GM19023 (cell line): ENCODE data around the gene MBD3L2B.

ENCODE experiments used
- ATAC-seq: cut with Tn5 transposase; IDR thresholded peaks from one replicate; pipeline ENCODE4 v1.9.1; 2021; ENCODE audit warnings: mild to moderate bottlenecking, moderate library complexity; ENCODE audit not compliant: unreplicated experiment

MBD3L2B gene

DNA sequence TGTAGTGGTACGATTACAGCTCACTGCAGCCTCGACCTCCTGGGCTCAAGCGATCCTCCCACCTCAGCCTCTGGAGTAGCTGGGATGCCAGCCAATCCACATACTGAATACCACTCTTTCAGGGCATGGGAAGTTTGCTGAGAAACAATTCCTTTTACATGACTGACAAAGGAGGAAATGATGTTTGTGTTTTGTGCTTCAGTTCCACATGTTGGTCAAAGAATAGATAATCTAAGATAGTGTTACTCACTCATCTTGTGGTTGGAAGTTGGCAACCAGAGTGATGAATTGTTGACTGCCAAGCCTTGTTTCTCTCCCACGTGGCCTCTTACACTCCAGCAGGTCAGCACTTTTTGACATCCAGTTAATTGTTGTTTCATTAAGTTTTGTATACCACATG lies 7.6 kb downstream of the MBD3L2B start:
- no peak for ATAC-seq

GRCh38 chr19:7010722-7011593 lies 10.3 kb downstream of the MBD3L2B start:
- ATAC-seq = no peak

DNA sequence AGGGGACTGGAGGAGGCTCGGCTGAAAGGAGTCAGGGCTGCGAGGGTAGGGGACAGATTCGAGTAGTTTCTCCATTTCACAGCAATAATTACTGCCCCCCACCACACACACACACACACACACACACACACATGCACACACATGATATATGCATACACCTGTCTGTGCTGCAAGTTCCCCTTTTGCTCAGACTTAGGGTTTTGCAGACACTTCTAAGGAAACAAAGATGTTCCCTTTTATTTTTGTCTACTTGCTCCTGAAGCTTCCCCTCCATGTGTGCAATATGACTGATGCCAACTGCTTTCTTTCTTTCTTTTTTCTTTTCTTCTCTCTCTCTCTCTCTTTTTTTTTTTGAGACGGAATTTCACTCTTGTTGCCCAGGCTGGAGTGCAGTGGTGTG lies 13.4 kb downstream of the MBD3L2B start:
- ATAC-seq = no peak

DNA sequence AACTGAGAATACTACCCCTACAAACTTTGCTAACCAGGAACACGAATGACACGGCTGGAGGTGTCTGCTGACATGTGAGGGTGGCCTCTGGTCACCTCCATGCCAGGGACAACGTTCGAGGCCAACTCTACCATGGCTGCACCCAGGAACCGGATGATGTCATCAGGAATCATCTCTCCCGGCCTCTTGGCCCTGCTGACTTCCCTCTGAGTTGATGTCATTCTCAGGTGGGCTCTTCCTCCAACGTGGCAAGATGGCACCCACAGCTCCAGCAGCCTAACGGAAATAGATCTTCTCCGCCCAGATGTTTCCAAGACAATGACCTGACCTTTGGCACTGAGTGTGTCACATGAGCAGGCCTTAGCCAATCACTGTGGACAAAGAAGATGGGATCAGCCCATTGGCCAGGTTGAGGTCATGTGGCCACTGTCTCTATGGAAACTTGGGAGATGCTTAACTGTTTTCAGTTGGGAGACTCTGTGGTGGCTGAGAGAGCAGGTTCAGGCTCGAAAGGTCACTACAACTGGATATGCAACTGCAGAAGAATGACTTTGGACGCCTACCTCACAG lies 15.0 kb downstream of the MBD3L2B start:
- ATAC-seq = no peak

DNA sequence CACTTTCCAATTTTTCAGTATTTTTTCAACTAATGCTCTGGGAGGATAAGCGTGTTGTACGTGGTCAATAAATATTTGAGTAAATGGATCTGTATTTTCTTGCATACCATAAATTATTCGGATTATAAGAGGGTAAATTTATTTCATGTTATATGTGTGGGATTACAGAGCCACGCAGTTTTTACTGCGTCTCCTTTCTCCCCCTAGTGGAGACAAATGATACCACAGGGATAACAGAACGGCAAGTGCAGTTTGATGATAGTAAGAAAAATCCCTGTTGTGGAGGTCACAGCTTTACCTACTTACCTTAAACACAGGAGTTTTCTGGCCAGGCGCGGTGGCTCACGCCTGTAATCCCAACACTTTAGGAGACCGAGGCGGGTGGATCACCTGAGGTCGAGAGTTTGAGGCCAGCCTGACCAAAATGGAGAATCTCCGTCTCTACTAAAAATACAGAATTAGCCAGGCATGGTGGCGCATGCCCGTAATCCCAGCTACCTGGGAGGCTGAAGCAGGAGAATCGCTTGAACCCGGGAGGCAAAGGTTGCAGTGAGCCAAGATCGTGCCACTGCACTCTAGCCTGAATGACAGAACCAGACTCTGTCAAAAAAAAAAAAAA lies 16.8 kb downstream of the MBD3L2B start:
- no peak for ATAC-seq

DNA sequence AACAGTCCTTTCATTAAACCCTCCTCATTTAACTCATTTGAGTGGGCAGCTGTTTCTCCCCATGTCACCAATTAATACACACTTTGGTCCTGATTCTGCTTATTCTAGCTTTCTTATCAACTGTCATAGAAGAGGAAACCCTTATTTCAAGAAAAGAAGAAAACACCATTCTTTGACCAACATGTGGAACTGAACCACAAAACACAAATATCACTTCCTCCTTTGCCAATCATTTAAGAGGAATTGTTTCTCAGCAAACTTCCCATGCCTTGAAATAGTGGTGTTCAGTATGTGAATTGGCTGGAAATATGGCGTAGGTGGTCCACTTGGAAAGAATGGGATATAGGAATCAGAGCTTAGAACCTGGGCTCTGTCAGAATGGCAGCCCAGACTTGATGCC lies 20.4 kb downstream of the MBD3L2B start:
- no peak for ATAC-seq

DNA sequence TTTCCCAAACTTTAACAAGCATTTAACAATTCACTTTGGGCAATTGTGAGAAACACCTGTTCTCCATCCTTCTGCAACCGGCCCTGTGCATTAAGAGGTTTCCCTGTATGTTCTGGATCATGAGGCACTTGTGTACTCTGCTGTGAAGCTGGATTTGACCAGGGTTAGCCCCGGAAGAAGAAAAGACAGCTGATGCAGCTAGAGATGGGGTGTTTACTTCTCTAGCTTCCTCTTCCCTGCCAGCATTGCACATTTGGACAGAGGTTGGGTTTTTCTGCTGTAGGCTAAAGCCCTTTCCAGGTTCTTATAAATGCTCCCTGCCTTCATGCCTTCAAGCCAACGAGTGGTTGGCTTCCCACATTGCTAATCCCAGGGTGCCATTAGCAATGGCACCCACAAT lies 20.9 kb downstream of the MBD3L2B start:
- ATAC-seq = no peak

DNA sequence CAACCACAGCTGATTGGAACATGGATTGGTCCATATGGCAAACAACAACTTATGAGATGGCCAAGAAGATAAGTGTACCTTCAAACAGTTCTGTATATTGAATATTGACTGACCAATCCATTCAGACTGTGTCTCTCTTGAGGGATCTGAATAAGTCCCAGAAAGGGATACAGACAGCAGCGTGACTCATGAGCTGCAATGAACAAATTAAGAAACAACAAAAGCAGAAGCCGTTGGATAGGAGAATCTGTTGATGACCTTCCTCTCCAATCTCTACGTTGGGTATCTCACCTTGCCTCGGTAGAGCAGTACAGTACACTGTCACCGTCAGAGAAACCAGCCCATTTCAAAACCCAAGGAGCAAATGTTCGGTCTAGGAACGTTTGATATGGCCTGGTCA lies 21.3 kb downstream of the MBD3L2B start:
- ATAC-seq = no peak

DNA sequence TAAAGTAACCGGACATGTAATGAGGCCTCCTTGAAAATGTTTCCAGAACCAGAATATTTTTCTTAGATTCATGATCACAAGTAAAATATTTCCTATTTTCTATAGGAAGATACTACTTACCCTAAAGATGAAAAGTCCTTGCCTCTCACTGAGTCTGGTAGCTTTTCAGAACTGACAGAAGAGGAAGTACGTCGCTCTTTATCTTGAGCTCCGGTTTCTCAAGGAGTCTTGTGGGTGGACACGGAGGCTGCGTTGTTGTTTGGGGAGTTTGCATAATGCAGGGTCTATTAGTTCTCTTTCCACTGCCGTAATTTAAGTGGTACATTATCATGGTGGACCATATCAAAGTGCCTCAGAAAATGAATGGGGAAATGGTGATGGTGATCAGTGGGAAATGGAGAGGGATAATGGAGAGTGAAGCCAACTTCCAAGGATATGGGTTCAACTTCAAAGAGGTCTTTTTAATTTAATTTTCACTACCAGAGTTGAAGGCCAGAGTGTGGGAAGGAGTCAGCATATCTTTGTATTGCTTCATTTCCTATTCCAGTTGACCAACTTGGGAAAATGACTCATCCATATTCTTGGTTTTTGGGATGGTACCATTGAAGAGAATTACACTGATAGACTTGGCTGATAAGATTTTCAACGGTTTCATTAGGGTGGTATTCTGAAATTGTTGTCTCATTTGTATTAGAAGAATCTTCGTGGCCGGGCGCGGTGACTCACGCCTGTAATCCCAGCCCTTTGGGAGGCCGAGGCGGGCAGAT lies 23.4 kb downstream of the MBD3L2B start:
- no peak for ATAC-seq

DNA sequence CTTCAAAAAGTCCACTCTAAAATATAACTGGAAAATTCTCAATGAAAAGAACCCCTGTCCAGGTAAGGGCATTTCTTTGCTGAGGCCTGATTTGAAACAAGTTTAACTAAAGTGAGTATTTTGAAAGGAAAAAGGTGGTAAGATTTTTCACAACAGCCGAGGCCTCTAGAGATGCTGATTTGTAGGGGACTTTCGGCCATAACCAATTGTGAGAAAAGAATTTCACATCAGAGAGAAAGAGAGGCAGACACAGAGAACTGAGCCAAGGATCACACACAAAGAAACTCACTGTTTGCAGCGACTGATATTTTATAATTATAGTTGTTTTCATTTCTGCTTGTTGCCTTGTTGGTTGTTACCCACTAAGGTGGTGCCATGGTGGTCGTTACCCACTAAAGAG lies 24.4 kb downstream of the MBD3L2B start:
- no peak for ATAC-seq

GRCh38 chr19:6995054-6995453 lies 26.2 kb downstream of the MBD3L2B start:
- no peak for ATAC-seq

GRCh38 chr19:6988257-6988656 lies 33.0 kb downstream of the MBD3L2B start:
- no peak for ATAC-seq

GRCh38 chr19:6987850-6988249 lies 33.4 kb downstream of the MBD3L2B start:
- no peak for ATAC-seq

DNA sequence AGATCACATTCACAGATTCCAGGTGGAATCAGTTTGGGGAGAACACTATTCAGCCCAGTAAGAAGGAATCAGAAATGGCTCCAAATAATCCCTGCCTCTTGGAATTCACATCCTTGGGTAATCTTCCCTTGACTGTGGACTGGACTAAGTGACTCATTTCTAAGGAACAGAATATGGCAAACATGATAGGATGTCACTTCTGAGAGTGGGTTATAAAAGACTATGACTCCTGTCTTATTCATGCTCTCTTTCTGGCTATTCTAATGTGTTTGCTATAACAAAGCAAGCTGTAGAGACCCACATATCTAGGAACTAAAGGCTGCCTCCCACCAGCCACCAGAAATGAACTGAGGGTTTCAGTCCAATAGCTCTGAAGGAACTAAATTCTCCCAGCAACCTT lies 37.8 kb downstream of the MBD3L2B start:
- no peak for ATAC-seq

DNA sequence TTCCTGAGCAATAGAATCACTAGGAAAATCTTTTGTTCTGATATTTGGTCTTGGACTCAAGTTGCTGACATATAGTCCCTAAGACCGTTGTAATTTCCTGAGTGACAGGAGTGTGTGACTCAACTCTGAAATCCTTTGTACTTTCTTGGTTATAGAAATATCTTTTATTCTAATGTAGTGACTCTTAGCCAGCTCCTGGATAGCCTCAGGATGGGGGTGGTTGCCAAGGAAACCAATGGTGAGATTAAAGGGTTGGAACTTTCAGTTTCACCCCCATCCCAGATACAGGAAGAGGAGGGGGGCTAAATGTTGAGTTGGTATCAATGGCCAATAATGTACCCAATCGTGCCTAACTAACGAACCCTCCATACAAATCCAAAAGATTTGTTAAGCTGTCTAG lies 41.8 kb downstream of the MBD3L2B start:
- no peak for ATAC-seq

DNA sequence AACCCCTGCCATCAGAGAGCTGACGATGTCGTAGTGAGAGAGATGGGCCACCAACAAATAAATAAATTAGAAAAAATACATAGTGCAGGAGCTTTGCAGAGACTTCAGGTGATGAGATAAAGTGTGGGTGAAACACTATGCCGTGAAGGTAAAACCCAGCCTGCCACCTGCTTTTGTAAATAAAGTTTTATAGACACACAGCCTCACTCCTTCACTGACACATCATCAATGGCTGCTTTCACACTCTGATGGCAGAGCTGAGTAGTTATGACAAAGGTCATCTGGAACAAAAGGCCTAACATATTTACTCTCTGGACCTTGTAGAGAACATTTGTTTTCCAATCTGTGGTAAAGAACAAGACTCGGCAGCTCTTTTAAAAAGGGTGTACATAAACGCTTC lies 45.0 kb downstream of the MBD3L2B start:
- no peak for ATAC-seq

GRCh38 chr19:6971366-6971765 lies 49.9 kb downstream of the MBD3L2B start:
- ATAC-seq = no peak

DNA sequence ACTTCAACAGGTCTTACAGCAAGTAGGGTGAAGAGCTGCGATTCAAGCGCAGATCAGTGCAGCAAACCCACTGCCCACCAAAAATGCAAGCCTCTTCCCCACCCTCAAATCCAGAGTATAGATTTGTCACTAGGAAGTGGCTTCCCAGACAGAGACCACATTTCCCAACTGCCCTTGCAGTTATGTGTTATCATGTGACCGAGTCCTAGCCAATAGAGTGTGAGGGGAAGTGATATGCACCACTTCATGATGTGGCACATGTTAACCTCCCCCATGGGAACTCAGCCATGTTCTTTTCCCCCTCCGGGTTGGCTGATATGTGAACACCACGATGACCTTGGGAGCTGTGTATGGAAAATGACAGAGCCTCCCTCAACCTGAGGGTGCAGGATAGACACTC lies 50.8 kb downstream of the MBD3L2B start:
- ATAC-seq = no peak

- no peak for ATAC-seq
Measured at GRCh38 chr19:6970021-6970420, 51.2 kb downstream of the MBD3L2B start.

GRCh38 chr19:6969490-6969889 lies 51.7 kb downstream of the MBD3L2B start:
- ATAC-seq = no peak
